C4-2B (cell line): Measurements from ENCODE around the gene ITPR2.

Source experiments
- CTCF ChIP-seq: fragments of 450-650 bp; conservative IDR thresholded peaks from 2 replicates; pipeline ENCODE4 v1.5.1; 2017; ENCODE audit warnings: mild to moderate bottlenecking
- ZFX ChIP-seq: fragments of 450-650 bp; IDR thresholded peaks from 2 replicates; pipeline ENCODE4 v1.6.1; 2017

GRCh38 chr12:26493656-26494055, 339.3 kb downstream of the ITPR2 start:
- TF ChIP-seq CTCF (no peak), ZFX (no peak)
